HG03108 (cell line): ENCODE measurements around the gene GJC3.
A peak's percentile ranks its signal among the peaks of the same experiment; 100 is the strongest.
"Not testable (repeated sequence)": the region's sequence is repeated elsewhere in the genome, so short reads cannot be mapped to it uniquely, and the experiment has no call there.

ENCODE experiments used
- ATAC-seq: cut with Tn5 transposase; IDR thresholded peaks from one replicate; pipeline ENCODE4 v1.9.1; 2021; ENCODE audit warnings: moderate library complexity; ENCODE audit not compliant: unreplicated experiment

Gene GJC3

GRCh38 chr7:99930376-99930775 lies 956 bp upstream of the GJC3 start:
- ATAC-seq: no peak

GRCh38 chr7:99929730-99930053 lies 272 bp upstream of the GJC3 start:
- no peak for ATAC-seq

GRCh38 chr7:99928188-99928587 lies 1.2 kb downstream of the GJC3 start:
- ATAC-seq: no peak

GRCh38 chr7:99927536-99927935 lies 1.9 kb downstream of the GJC3 start:
- no peak for ATAC-seq

- ATAC-seq: no peak
Measured at GRCh38 chr7:99926321-99926720, 3.1 kb downstream of the GJC3 start.

GRCh38 chr7:99923200-99923599 lies 6.2 kb downstream of the GJC3 start:
- no peak for ATAC-seq

GRCh38 chr7:99920149-99920548 lies 9.3 kb downstream of the GJC3 start:
- ATAC-seq: no peak

- ATAC-seq: no peak
Measured at GRCh38 chr7:99919814-99920112, 9.7 kb downstream of the GJC3 start.

- peak; percentile 95 for ATAC-seq
Measured at GRCh38 chr7:99918959-99919813, 10.2 kb downstream of the GJC3 start, which contains the start of gene TRIM4. Gene TRIM4, minus strand, starts transcription at chr7:99919530. Its CDS starts 129 bp downstream, at chr7:99919401.

- no peak for ATAC-seq
Measured at GRCh38 chr7:99910976-99911375, 18.4 kb downstream of the GJC3 start.

- no peak for ATAC-seq
Measured at GRCh38 chr7:99901581-99901980, 27.8 kb downstream of the GJC3 start.

GRCh38 chr7:99899830-99900519 lies 29.4 kb downstream of the GJC3 start:
- ATAC-seq: no peak

GRCh38 chr7:99898836-99899235 lies 30.6 kb downstream of the GJC3 start:
- ATAC-seq: no peak

GRCh38 chr7:99898023-99898357 lies 31.4 kb downstream of the GJC3 start:
- ATAC-seq: no peak

- ATAC-seq: no peak
Measured at GRCh38 chr7:99897322-99898022, 31.9 kb downstream of the GJC3 start.

GRCh38 chr7:99894738-99895137 lies 34.7 kb downstream of the GJC3 start:
- ATAC-seq: no peak

- no peak for ATAC-seq
Measured at GRCh38 chr7:99893280-99893679, 36.1 kb downstream of the GJC3 start.

GRCh38 chr7:99890348-99890747 lies 39.1 kb downstream of the GJC3 start:
- ATAC-seq: not testable (repeated sequence)

- not testable (repeated sequence) for ATAC-seq
Measured at GRCh38 chr7:99888366-99888765, 41.1 kb downstream of the GJC3 start.

GRCh38 chr7:99881370-99881769 lies 48.0 kb downstream of the GJC3 start:
- no peak for ATAC-seq

- ATAC-seq: no peak
Measured at GRCh38 chr7:99876933-99877332, 52.5 kb downstream of the GJC3 start, which contains the start of gene OR2AE1. Gene OR2AE1, minus strand, starts transcription at chr7:99877033. Its CDS starts 0 bp downstream, at chr7:99877033.

GRCh38 chr7:99876491-99876890 lies 52.9 kb downstream of the GJC3 start:
- ATAC-seq: no peak
